PFSK-1 (cell line): ENCODE results near the gene TMEM151A.

ENCODE experiments used
- FOXP2 ChIP-seq: optimal IDR thresholded peaks from 2 replicates; pipeline ENCODE3; 2011; ENCODE audit warnings: borderline replicate concordance, control low read depth, inconsistent platforms; ENCODE audit not compliant: insufficient read depth; ENCODE audit errors: extremely low read length, extremely low read depth
- POLR2AphosphoS5 ChIP-seq: IDR thresholded peaks from 2 replicates; pipeline ENCODE4 v1.6.1; 2012; ENCODE audit warnings: low read depth, mild to moderate bottlenecking, control low read depth, low read length, moderate library complexity
- SIN3A ChIP-seq: IDR thresholded peaks from 2 replicates; pipeline ENCODE4 v1.6.1; 2012; ENCODE audit warnings: mild to moderate bottlenecking, low read length, moderate library complexity, borderline replicate concordance; ENCODE audit not compliant: insufficient read depth
- TAF1 ChIP-seq: IDR thresholded peaks from 2 replicates; pipeline ENCODE4 v1.6.1; 2012; ENCODE audit warnings: low read length, control low read depth, borderline replicate concordance; ENCODE audit not compliant: insufficient read depth
- TF ChIP-seq, protein P1 (sequence below), 2 experiments: IDR thresholded peaks; 2 replicates each; pipeline versions ENCODE4 v1.6.1 to v1.8.0; 2011 to 2012; ENCODE audit warnings: low read depth in 2 of 2, low read length in 2 of 2, control low read depth in 1 of 2, inconsistent platforms in 1 of 2, mild to moderate bottlenecking in 1 of 2, moderate library complexity in 1 of 2; ENCODE audit not compliant: insufficient read depth in 1 of 2

TMEM151A gene

DNA sequence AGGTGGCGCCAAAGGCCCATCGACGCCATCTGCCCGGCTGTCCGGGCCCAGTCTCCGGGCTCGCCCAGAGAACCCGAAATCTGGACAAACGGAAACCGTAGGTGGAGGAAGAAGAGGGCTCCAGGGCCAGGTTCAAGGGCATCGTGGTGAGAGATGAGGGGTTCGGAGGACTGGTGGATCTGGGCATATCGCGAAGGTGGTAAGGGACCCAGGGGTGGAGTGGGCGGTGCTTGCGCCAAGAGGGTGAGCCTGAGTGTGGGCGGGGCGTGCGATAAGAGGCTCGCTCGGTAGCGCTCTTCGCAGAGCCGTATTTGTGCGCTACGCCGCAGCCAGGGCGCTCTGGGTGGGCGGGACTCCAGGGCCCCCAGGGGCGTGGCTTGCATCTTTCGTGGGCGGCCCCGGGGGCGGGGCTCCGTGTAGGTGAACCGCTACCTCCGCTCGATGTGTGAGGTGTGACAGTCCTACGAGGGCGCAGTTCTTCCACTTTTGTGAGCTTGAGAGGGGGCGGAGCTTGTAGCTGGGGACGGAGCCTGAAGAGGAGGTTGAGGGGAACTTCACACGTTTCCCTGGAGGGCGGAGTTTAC, 20.4 kb downstream of the TMEM151A start:
- TF ChIP-seq, protein P1, sequence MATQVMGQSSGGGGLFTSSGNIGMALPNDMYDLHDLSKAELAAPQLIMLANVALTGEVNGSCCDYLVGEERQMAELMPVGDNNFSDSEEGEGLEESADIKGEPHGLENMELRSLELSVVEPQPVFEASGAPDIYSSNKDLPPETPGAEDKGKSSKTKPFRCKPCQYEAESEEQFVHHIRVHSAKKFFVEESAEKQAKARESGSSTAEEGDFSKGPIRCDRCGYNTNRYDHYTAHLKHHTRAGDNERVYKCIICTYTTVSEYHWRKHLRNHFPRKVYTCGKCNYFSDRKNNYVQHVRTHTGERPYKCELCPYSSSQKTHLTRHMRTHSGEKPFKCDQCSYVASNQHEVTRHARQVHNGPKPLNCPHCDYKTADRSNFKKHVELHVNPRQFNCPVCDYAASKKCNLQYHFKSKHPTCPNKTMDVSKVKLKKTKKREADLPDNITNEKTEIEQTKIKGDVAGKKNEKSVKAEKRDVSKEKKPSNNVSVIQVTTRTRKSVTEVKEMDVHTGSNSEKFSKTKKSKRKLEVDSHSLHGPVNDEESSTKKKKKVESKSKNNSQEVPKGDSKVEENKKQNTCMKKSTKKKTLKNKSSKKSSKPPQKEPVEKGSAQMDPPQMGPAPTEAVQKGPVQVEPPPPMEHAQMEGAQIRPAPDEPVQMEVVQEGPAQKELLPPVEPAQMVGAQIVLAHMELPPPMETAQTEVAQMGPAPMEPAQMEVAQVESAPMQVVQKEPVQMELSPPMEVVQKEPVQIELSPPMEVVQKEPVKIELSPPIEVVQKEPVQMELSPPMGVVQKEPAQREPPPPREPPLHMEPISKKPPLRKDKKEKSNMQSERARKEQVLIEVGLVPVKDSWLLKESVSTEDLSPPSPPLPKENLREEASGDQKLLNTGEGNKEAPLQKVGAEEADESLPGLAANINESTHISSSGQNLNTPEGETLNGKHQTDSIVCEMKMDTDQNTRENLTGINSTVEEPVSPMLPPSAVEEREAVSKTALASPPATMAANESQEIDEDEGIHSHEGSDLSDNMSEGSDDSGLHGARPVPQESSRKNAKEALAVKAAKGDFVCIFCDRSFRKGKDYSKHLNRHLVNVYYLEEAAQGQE (IDR thresholded peaks at IDR 0.05; ENCODE audit: insufficient read depth in 1 of 2, low read depth in 2 of 2, low read length in 2 of 2) = 0 out of 4 replicates have a peak, but pooled peaks of 1 of the 2 experiments have one; percentile 27
- TF ChIP-seq TAF1 (0 out of 2 replicates have a peak, but pooled peaks have one; percentile 40), POLR2AphosphoS5 (peak; percentile 79), SIN3A (no peak; the same call in 1 of the 2 replicates)

DNA sequence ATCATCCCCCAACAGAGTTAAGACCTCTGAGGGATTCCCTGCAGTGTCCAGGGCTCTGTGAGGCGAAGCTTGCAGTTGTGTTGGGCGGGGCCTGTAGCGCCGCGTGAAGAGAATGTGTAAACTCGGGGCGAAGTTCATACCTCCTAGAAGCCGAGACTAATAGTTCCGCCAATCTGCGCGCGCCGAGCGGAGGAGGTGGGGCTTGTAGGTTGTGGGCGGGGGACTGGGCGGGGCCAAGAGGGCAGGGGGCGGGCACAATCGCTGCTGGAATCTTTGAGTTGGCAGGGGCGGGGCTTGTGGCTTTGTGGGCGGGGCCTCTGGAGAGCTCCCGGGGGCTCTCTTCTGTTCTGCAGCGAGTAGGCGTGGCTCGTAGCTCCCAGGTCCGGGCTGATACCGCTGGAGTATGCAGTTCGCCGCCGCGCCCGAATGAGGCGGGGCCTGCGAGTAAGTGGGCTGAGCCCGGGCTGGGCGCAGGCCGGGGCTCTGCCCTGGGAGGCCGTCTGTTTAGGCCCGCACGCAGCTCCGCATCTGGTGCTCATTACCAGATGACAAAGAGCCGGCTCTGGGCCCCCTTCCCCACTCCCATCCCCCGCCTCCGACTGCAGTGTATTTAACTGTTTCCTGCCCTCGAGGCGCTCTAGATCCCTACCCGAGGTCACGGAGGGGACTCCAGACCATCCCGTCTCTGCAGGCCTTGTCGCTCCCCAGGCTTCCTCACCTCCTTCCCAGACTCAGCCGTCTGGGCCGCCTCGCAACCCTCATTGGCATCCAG, 21.0 kb downstream of the TMEM151A start:
- TF ChIP-seq TAF1 (no peak), FOXP2 (no peak), SIN3A (peak; percentile 51; the same call in 1 of the 2 replicates), POLR2AphosphoS5 (peak; percentile 58)
- TF ChIP-seq, protein P1 (IDR thresholded peaks at IDR 0.05; ENCODE audit: insufficient read depth in 1 of 2, low read depth in 2 of 2, low read length in 2 of 2) = 0 out of 4 replicates have a peak, but pooled peaks of 1 of the 2 experiments have one; percentile 22

DNA sequence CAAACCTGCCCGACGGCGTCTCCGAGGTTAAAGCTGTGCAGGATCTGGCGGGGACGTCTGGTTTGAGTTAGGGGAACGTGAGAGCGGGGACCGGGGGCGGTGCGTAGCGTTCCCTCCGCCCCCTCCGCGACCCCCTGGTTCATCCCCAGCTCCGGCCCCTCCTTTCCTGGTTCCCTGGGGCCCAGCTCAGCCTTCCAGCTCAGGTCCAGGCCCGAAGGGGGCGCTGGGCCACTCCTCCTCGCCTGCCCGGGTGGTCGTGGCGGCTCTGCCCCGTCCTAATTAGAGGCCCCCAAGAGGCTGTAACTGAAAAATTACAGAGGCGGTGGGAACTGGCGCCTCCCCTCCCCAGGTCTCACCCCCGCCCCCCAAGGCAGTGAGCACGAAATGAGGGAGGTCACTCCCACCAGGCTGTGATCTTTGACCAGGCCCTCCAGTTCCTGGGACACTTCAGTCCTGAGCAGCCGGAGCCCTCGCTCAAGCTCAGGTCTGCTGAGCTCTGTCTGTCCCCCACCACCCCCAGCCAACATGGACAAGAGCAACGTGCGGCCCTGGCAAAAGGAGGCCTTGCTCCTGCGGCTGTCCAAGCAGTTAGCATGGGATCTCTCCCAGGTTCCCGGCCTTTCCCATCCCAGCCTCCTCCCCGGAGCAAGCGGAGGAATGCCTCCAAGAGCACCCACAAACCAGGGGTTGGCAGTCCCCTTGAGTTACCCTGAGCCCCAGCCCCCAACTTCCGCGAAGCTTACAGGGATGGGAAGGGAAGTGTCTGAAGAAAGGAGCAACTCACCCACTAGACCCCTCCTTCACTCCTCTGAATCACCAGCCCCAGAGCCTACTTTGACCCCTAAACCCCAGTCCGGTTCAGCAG, 21.9 kb downstream of the TMEM151A start:
- TF ChIP-seq FOXP2 = no peak
- TF ChIP-seq TAF1 = no peak
- TF ChIP-seq POLR2AphosphoS5 = no peak
- no peak for TF ChIP-seq SIN3A
- TF ChIP-seq, protein P1 (IDR thresholded peaks at IDR 0.05; ENCODE audit: insufficient read depth in 1 of 2, low read depth in 2 of 2, low read length in 2 of 2) = no peak

DNA sequence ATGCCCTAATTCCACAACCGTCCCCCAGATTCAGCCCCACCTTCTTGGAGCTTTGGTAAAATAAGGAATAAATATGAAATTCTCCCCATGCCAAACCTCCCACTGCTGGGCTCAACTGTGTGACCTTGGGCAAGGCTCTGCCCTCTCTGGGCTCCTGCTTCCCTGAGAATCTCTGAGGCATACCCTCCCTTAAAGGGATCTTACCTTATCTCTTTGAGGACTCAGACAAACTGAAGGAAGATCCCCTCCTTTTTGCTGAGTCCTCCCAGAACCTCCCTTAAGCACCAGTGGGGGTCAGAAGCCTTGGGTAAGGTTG, 22.4 kb downstream of the TMEM151A start:
- no peak for TF ChIP-seq SIN3A
- TF ChIP-seq FOXP2 = no peak
- TF ChIP-seq, protein P1 (IDR thresholded peaks at IDR 0.05; ENCODE audit: insufficient read depth in 1 of 2, low read depth in 2 of 2, low read length in 2 of 2) = no peak
- TF ChIP-seq POLR2AphosphoS5 = no peak
- TF ChIP-seq TAF1 = no peak
